Lower leg skin (tissue), 4 donors: ENCODE measurements around the gene CHL1. TPM values are rescaled to one million over a fixed set of nuclear protein-coding genes. Genes with fewer than 3 reads are reported as not detected.

ENCODE experiments used
- DNase-seq, 2 donors: peaks; one replicate each; pipeline ENCODE4 v3.0.0-alpha.2; 2019; ENCODE audit warnings: low spot score in 2 of 2
- H3K4me3 ChIP-seq: fragments of 200-600 bp; sonication (generic); 2 replicates; pipeline ENCODE4 v1.5.1; 2017; ENCODE audit warnings: mild to moderate bottlenecking, low read depth; ENCODE audit not compliant: poor library complexity, severe bottlenecking
- POLR2A ChIP-seq, 2 donors: fragments of 450-650 bp; IDR thresholded peaks; one replicate each; pipeline ENCODE4 v1.6.1; 2016 to 2017; ENCODE audit warnings: antibody characterized with exemption in 2 of 2, mild to moderate bottlenecking in 1 of 2, moderate library complexity in 1 of 2
- WGBS, 2 donors: methylation state at CpG; one replicate each; pipeline ENCODE4 v1.1.5; 2018; 5-methylcytosine and 5-hydroxymethylcytosine counted together
- intact Hi-C: fragments of 100-400 bp; cut with DNase I; formaldehyde crosslinking; loops from one replicate; pipeline ENCODE4 v1.15.0; 2023; ENCODE audit warnings: low total_unique reads
- total RNA-seq, 4 donors: library from RNA; depleted of rRNA; stranded (reverse); fragments of >200 nt; gene quantifications; one replicate each; pipeline ENCODE4 v1.1.0, GENCODE V29; 2016
- TF ChIP-seq, protein P1 (sequence below), 3 donors: fragments of 450-650 bp; IDR thresholded peaks; one replicate each; pipeline ENCODE4 v1.5.1; 2016; ENCODE audit warnings: antibody characterized with exemption in 3 of 3, mild to moderate bottlenecking in 3 of 3, moderate library complexity in 2 of 3

Gene CHL1
- total RNA-seq, 4 donors from 2014 or later: 32.7 to 53.1 (median 42.9) TPM

DNA sequence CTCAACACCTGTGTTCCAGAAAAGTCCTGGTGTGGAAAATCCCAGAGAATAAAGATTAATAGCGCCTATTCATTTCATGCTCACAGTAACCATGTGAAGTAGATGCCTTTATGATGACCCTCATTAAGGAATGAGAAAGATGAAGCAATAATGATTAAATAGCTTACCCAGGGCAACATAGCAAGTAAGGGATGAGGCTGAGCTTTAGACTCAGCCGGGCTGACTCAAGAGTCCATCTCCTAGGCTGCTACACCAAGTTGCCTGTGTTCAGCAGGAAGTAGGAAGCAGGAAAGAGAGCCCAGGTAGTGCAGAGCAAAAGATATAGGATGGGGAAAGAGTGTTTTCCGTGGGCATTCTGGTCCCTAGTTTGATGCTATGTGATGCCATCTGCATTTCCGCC is 256.5 kb downstream of the CHL1 start:
- intact Hi-C loops: no loop called here
- no peak overlapping the region for H3K4me3 ChIP-seq
- no peak for DNase-seq
- 88 to 93% methylated on average over 4 of the region's 4 CpGs for WGBS, 2 donors
- TF ChIP-seq, protein P1, sequence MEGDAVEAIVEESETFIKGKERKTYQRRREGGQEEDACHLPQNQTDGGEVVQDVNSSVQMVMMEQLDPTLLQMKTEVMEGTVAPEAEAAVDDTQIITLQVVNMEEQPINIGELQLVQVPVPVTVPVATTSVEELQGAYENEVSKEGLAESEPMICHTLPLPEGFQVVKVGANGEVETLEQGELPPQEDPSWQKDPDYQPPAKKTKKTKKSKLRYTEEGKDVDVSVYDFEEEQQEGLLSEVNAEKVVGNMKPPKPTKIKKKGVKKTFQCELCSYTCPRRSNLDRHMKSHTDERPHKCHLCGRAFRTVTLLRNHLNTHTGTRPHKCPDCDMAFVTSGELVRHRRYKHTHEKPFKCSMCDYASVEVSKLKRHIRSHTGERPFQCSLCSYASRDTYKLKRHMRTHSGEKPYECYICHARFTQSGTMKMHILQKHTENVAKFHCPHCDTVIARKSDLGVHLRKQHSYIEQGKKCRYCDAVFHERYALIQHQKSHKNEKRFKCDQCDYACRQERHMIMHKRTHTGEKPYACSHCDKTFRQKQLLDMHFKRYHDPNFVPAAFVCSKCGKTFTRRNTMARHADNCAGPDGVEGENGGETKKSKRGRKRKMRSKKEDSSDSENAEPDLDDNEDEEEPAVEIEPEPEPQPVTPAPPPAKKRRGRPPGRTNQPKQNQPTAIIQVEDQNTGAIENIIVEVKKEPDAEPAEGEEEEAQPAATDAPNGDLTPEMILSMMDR (IDR thresholded peaks at IDR 0.05): no peak
- no peak for TF ChIP-seq POLR2A (IDR thresholded peaks at IDR 0.05)

- DNase-seq: no peak
- H3K4me3 ChIP-seq: no peak overlapping the region
- TF ChIP-seq, protein P1 (IDR thresholded peaks at IDR 0.05): no peak
- TF ChIP-seq POLR2A (IDR thresholded peaks at IDR 0.05): no peak
- intact Hi-C loops: no loop called here
- 31 to 32% methylated on average over 2 of the region's 2 CpGs for WGBS, 2 donors
These were observed 258.4 kb downstream of the CHL1 start for GRCh38 chr3:454986-455385.

DNA sequence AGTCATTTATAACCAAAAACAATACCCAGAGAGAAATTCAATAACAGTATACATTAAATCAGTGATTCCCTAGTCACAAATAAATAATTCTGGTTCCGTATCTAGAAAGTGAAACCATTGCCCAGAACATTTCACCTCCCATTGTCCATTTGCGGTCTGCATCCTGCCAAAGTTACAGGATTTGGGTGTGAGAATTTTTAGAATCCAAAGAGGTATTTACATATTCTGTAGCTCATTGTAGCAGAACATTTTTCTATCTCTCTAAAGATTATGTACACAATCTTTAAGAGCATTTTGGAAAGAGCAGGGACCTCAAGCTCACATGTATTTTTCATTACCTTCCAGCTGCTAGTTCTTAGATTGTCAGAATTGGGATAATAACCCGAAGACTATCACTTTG is 261.6 kb downstream of the CHL1 start:
- intact Hi-C loops: no loop called here
- H3K4me3 ChIP-seq: no peak overlapping the region
- no peak for DNase-seq
- 73 to 79% methylated on average over 3 of the region's 3 CpGs for WGBS, 2 donors
- TF ChIP-seq, protein P1 (IDR thresholded peaks at IDR 0.05): no peak
- no peak for TF ChIP-seq POLR2A (IDR thresholded peaks at IDR 0.05)

DNA sequence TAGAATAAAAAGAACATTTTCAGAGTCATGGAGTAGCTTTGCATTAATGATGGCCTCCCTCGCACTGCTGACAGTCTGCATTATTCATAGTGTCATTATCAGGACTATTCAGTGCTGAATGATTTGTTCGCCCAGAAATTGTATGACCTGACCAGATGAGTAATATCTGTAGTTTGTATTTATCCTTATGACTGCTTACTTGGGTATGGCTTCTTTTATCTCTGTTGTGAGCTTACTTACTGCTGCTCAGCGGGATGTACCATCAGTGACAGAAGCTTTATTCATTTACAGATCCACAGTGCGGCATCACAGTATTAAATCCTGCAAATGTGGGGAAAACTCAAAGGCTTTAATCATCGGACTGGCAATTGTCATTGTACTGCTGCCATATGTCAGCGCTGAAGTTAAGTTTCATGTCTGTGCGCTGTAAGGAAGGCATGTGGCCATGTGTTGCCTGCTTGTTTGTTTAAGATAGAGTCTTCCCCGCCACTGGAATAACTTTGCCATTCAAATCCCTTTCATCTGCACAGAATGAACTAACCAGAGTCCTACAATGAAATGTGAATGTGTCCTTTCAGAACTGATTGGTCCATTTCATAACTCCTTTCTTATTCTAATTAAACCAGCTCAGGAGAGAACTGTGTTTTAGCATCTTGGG is 262.2 kb downstream of the CHL1 start:
- no peak for DNase-seq
- TF ChIP-seq, protein P1 (IDR thresholded peaks at IDR 0.05): no peak
- no peak for TF ChIP-seq POLR2A (IDR thresholded peaks at IDR 0.05)
- intact Hi-C loops: no loop called here

More for the DNA sequence above, 262.2 kb downstream of the CHL1 start:
- H3K4me3 ChIP-seq: no peak overlapping the region
- 71 to 76% methylated on average over 8 of the region's 8 CpGs for whole genome bisulfite sequencing, 2 donors
